GM23338 (cell line): Measurements from ENCODE around the gene SLC2A6.

Source experiments
- CTCF ChIP-seq, 2 experiments: fragments of 200-600 bp in 1 of 2; sonication (generic) in 1 of 2; conservative IDR thresholded peaks; 2 replicates each; pipeline versions ENCODE4 v1.5.1 to v1.6.1; 2016 to 2017; ENCODE audit warnings: antibody characterized with exemption in 2 of 2, low read depth in 2 of 2, mild to moderate bottlenecking in 2 of 2, moderate library complexity in 1 of 2
- ETS1 ChIP-seq: IDR thresholded peaks from 2 replicates; pipeline ENCODE4 v1.6.1; 2016; ENCODE audit warnings: antibody characterized with exemption
- EZH2 ChIP-seq: fragments of 200-600 bp; sonication (generic); IDR thresholded peaks from one replicate; pipeline ENCODE4 v1.8.0; 2017; ENCODE audit warnings: antibody characterized with exemption, mild to moderate bottlenecking, low read depth; ENCODE audit not compliant: unreplicated experiment
- POLR2AphosphoS5 ChIP-seq: IDR thresholded peaks from 2 replicates; pipeline ENCODE4 v1.6.1; 2016; ENCODE audit warnings: antibody characterized with exemption, low read depth
- REST ChIP-seq: IDR thresholded peaks from one replicate; pipeline ENCODE4 v1.6.1; 2018; ENCODE audit warnings: antibody characterized with exemption; ENCODE audit not compliant: unreplicated experiment
- STAT1 ChIP-seq: IDR thresholded peaks from one replicate; pipeline ENCODE4 v1.6.1; 2016; ENCODE audit warnings: antibody characterized with exemption; ENCODE audit not compliant: unreplicated experiment

GRCh38 chr9:133488686-133489252, 9.9 kb upstream of the SLC2A6 start:
- TF ChIP-seq CTCF (conservative IDR thresholded peaks at IDR 0.05; ENCODE audit: low read depth in 2 of 2) (no peak), STAT1 (no peak), ETS1 (no peak), POLR2AphosphoS5 (no peak), REST (no peak), EZH2 (no peak)
